Nephron progenitor cell (in vitro differentiated cells): ENCODE data around the gene NFE2.
"Not testable (repeated sequence)": the region's sequence is repeated elsewhere in the genome, so short reads cannot be mapped to it uniquely, and the experiment has no call there.

Experiments used
- DNase-seq: peaks from one replicate; pipeline ENCODE4 v3.0.0; 2021
- H3K27ac Mint-ChIP-seq: 2 replicates; pipeline ENCODE4 v1.8.0; 2021; ENCODE audit warnings: mild to moderate bottlenecking, moderate library complexity, mixed read lengths
- H3K27me3 Mint-ChIP-seq: 2 replicates; pipeline ENCODE4 v1.8.0; 2021; ENCODE audit warnings: mild to moderate bottlenecking, low read depth, mixed read lengths; ENCODE audit not compliant: poor library complexity
- H3K36me3 Mint-ChIP-seq: 2 replicates; pipeline ENCODE4 v1.8.0; 2021; ENCODE audit warnings: low read depth, mixed read lengths
- H3K4me1 Mint-ChIP-seq: 2 replicates; pipeline ENCODE4 v1.8.0; 2021; ENCODE audit warnings: mixed read lengths
- H3K4me3 Mint-ChIP-seq: 2 replicates; pipeline ENCODE4 v1.8.0; 2021; ENCODE audit warnings: mild to moderate bottlenecking, moderate library complexity, mixed read lengths
- H3K9me3 Mint-ChIP-seq: 2 replicates; pipeline ENCODE4 v1.8.0; 2021; ENCODE audit warnings: mild to moderate bottlenecking, moderate library complexity, mixed read lengths
- CTCF ChIP-seq: fragments of 200-600 bp; sonication (generic); IDR thresholded peaks from 2 replicates; pipeline ENCODE4 v1.5.0; 2021; ENCODE audit warnings: antibody characterized with exemption

The NFE2 gene

DNA sequence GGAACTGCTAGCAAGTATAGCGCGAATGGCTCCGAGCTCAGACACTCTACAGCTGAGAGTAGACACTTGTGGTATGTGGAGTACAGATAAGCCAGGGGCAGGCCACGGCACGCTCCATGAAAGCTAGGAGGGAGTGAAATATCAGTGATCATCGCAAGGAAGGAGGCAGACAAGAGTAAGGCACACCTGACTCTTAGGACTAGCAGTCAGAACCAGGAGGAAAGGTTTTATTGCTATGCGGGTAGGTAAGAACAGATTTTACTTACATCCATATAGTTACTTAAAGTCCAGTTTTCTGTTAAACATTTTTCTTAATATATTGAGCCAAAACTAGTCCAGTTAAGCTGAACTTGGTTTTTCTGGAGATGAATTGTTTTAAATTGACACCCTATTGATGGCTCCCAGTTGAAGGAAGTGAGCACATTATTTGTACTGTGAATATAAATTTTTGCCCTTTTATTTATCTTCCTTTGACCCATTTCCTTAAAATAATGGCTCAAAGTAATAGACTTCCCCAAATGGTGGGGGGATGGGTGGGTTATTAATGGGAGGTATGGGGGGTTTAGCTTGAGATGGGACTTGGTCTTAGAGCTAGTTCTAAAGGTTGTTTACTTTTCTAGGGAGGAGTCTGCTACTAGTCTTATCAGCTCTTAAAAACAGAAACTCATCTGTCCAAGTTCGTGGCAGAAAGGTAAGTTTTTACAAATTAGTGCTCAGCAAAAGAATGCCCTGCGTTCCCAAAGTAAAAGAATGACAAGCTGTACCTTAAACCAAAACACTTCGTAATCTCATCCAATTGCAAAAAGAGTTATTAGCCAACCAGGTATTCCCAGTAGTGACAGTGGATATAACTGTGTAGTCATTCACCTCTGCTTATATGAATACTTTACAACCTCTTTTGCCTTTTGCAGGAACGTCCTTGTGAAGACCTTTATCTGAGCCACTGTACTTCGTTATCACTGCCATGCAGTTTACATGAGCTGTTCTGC is 14.5 kb downstream of the NFE2 start:
- H3K36me3 Mint-ChIP-seq = peaks cover 7% of the 10 kb centered on the region
- peak overlapping the region; percentile 72 for H3K27ac Mint-ChIP-seq
- H3K27me3 Mint-ChIP-seq = peaks cover 3% of the 10 kb centered on the region

GRCh38 chr12:54285150-54286041 is 15.4 kb downstream of the NFE2 start:
- DNase-seq = no peak
- peak; percentile 12 for TF ChIP-seq CTCF
- Mint-ChIP-seq H3K36me3 (no peaks in the 10 kb centered on the region), H3K4me1 (peaks cover 64% of the 10 kb centered on the region), H3K27ac (peak overlapping the region; percentile 91), H3K27me3 (peaks cover 3% of the 10 kb centered on the region), H3K4me3 (no peak overlapping the region), H3K9me3 (no peaks in the 10 kb centered on the region)

More for the DNA sequence above, 14.5 kb downstream of the NFE2 start:
- no peak for DNase-seq
- Mint-ChIP-seq H3K4me1 (peaks cover 64% of the 10 kb centered on the region), H3K9me3 (no peaks in the 10 kb centered on the region), H3K4me3 (peak overlapping the region; percentile 23)
- TF ChIP-seq CTCF = no peak

GRCh38 chr12:54284070-54284780 is 16.6 kb downstream of the NFE2 start:
- Mint-ChIP-seq H3K4me1 (peaks cover 64% of the 10 kb centered on the region), H3K27ac (peak overlapping the region; percentile 86)
- H3K4me3 Mint-ChIP-seq, H3K36me3 Mint-ChIP-seq, H3K9me3 Mint-ChIP-seq, DNase-seq, H3K27me3 Mint-ChIP-seq: not testable (repeated sequence)

GRCh38 chr12:54282949-54283593 is 17.7 kb downstream of the NFE2 start:
- DNase-seq = no peak
- Mint-ChIP-seq H3K4me3 (no peak overlapping the region), H3K27me3 (peaks cover 3% of the 10 kb centered on the region), H3K36me3 (peaks cover 3% of the 10 kb centered on the region), H3K4me1 (peaks cover 67% of the 10 kb centered on the region), H3K27ac (peak overlapping the region; percentile 86), H3K9me3 (no peaks in the 10 kb centered on the region)
- no peak for TF ChIP-seq CTCF

- not testable (repeated sequence) for H3K27me3 Mint-ChIP-seq
These were observed 19.1 kb downstream of the NFE2 start for GRCh38 chr12:54281694-54282093.

DNA sequence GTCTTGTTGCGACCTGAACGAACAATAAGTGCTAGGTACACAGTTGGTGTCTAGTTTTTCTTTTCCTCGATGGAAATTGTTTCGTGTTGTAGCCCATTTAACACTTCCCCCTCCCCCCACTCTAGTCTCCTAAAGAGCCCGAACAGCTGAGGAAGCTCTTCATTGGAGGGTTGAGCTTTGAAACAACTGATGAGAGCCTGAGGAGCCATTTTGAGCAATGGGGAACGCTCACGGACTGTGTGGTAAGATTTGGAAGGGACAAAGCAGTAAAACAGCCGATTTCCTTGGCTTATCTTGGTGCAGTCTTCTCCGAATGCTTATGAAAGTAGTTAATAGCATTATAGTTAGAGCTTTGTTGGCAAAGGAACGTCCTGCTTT is 19.6 kb downstream of the NFE2 start:
- Mint-ChIP-seq H3K36me3 (peaks cover 14% of the 10 kb centered on the region), H3K4me1 (peaks cover 70% of the 10 kb centered on the region)
- not testable (repeated sequence) for H3K27ac Mint-ChIP-seq, H3K4me3 Mint-ChIP-seq, DNase-seq, H3K27me3 Mint-ChIP-seq, H3K9me3 Mint-ChIP-seq

More at GRCh38 chr12:54281694-54282093, 19.1 kb downstream of the NFE2 start:
- not testable (repeated sequence) for DNase-seq, H3K4me3 Mint-ChIP-seq, H3K9me3 Mint-ChIP-seq, H3K27ac Mint-ChIP-seq, H3K36me3 Mint-ChIP-seq
- H3K4me1 Mint-ChIP-seq = peaks cover 69% of the 10 kb centered on the region
